Testis (tissue), 2 donors: ENCODE data around the gene TFF2.

Source experiments
- POLR2A ChIP-seq: fragments of 450-650 bp; IDR thresholded peaks from one replicate; pipeline ENCODE4 v1.6.1; 2017; ENCODE audit warnings: antibody characterized with exemption, mild to moderate bottlenecking, moderate library complexity
- TF ChIP-seq, protein P1 (sequence below), 3 experiments: fragments of 450-650 bp in 2 of 3; fragments of 200-600 bp in 1 of 3; sonication (generic) in 1 of 3; IDR thresholded peaks; one replicate each; pipeline ENCODE4 v1.5.1; 2016 to 2019; ENCODE audit warnings: antibody characterized with exemption in 3 of 3, mild to moderate bottlenecking in 2 of 3, moderate library complexity in 1 of 3

DNA sequence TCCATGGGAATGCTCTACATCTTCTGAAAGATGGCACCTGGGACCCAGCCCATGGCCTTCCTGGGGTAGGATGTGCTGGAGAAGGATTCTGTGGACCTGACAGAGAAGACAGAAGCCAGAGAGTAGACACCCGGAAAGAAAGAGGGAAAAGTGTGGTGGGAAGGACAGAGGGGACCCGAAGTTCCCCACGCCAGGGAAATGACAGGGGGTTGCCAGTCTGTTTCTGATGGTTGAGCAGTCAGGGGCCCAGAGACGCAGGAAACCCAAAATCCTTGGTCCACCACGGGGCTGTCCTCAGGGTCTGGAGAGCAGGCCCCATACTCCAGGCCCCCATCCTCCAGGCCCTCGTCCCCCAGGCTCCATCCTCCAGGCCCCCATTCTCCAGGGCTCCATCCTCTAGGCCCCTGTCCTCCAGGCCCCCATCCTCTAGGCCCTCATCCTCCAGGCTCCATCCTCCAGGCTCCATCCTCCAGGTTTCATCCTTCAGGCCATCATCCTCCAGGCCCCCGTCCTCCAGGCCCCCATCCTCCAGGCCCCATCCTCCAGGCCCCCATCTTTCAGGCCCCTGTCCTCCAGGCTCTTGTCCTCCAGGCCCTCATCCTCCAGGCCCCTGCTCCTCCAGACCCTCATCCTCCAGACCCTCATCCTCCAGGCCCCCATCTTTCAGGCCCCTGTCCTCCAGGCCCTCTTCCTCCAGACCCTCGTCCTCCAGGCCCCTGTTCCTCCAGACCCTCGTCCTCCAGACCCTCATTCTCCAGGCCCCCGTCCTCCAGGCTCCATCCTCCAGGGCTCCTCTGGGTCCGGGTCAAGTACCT, 1.0 kb upstream of the TFF2 start:
- TF ChIP-seq, protein P1, sequence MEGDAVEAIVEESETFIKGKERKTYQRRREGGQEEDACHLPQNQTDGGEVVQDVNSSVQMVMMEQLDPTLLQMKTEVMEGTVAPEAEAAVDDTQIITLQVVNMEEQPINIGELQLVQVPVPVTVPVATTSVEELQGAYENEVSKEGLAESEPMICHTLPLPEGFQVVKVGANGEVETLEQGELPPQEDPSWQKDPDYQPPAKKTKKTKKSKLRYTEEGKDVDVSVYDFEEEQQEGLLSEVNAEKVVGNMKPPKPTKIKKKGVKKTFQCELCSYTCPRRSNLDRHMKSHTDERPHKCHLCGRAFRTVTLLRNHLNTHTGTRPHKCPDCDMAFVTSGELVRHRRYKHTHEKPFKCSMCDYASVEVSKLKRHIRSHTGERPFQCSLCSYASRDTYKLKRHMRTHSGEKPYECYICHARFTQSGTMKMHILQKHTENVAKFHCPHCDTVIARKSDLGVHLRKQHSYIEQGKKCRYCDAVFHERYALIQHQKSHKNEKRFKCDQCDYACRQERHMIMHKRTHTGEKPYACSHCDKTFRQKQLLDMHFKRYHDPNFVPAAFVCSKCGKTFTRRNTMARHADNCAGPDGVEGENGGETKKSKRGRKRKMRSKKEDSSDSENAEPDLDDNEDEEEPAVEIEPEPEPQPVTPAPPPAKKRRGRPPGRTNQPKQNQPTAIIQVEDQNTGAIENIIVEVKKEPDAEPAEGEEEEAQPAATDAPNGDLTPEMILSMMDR (IDR thresholded peaks at IDR 0.05), result no peak
- no peak for TF ChIP-seq POLR2A
